GM19035 (cell line): ENCODE results near the gene MAP3K13.

Source experiments
- ATAC-seq: cut with Tn5 transposase; IDR thresholded peaks from one replicate; pipeline ENCODE4 v1.9.1; 2021; ENCODE audit not compliant: unreplicated experiment

Gene MAP3K13

GRCh38 chr3:185502987-185503386 is 140.1 kb downstream of the MAP3K13 start:
- no peak for ATAC-seq

GRCh38 chr3:185503521-185503920 is 140.6 kb downstream of the MAP3K13 start:
- no peak for ATAC-seq

- no peak for ATAC-seq
Observed at GRCh38 chr3:185504636-185505035, 141.7 kb downstream of the MAP3K13 start.

- ATAC-seq = no peak
Observed at GRCh38 chr3:185507883-185508282, 144.9 kb downstream of the MAP3K13 start.

- no peak for ATAC-seq
Observed at GRCh38 chr3:185508335-185508991, 145.5 kb downstream of the MAP3K13 start.

- ATAC-seq = no peak
Observed at GRCh38 chr3:185511711-185512110, 148.8 kb downstream of the MAP3K13 start.

GRCh38 chr3:185517387-185518130 is 154.6 kb downstream of the MAP3K13 start:
- no peak for ATAC-seq

- no peak for ATAC-seq
Observed at GRCh38 chr3:185519021-185519420, 156.1 kb downstream of the MAP3K13 start.

GRCh38 chr3:185521349-185522138 is 158.6 kb downstream of the MAP3K13 start:
- ATAC-seq = no peak

GRCh38 chr3:185526349-185526951 is 163.5 kb downstream of the MAP3K13 start:
- ATAC-seq = no peak

- ATAC-seq = no peak
Observed at GRCh38 chr3:185527364-185527763, 164.4 kb downstream of the MAP3K13 start.

GRCh38 chr3:185528532-185528931 is 165.6 kb downstream of the MAP3K13 start:
- ATAC-seq = no peak

GRCh38 chr3:185530856-185531255 is 167.9 kb downstream of the MAP3K13 start:
- ATAC-seq = no peak

GRCh38 chr3:185532901-185533300 is 170.0 kb downstream of the MAP3K13 start:
- ATAC-seq = no peak

GRCh38 chr3:185534511-185534910 is 171.6 kb downstream of the MAP3K13 start:
- ATAC-seq = no peak

- peak; percentile 99 for ATAC-seq
Observed at GRCh38 chr3:185537369-185537970, 174.5 kb downstream of the MAP3K13 start.
